CD1c-positive myeloid dendritic cell (primary cell): ENCODE results near the gene MBD5.
A peak's percentile ranks its signal among the peaks of the same experiment; 100 is the strongest.

Experiments used
- DNase-seq: peaks from one replicate; pipeline ENCODE4 v3.0.0-alpha.2; 2016; ENCODE audit errors: extremely low spot score

Gene MBD5

DNA sequence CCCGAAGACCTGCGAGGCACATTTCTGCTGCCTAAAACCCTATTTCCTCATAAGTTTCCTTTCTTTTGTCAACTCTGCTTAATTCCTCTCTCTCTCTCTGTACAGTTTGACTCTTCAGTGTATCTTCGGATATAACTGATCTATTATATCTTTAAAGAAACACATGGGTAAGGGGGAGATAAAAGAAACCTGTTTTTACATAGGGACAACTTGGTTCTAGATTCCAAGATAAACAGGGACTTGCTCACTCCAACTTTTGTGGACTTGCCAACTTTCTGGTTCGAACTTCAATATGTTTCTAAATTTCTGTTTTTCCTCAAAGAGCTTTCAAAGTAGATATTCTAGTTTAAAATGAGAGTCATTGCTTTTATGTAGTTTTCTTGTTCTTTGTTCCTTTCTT lies 441.0 kb downstream of the MBD5 start:
- no peak for DNase-seq

DNA sequence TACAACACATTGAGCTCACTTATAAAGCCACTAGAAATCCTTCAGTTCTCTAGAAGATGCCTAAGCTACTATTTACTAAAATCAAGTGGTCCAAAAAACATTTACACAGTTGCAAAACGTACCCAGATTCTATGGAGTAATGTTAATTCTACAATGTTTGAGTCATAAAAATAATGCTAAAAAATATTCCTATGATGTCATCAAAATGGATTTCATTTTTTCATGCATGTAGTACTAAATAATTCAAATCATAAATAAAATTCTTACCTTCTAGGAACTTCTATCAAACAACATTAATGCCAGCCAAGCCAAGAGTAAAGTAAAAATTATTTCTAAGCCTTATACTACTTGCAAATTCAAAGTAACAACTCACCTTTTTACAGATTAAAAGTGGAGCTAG lies 454.7 kb downstream of the MBD5 start:
- DNase-seq, result no peak

DNA sequence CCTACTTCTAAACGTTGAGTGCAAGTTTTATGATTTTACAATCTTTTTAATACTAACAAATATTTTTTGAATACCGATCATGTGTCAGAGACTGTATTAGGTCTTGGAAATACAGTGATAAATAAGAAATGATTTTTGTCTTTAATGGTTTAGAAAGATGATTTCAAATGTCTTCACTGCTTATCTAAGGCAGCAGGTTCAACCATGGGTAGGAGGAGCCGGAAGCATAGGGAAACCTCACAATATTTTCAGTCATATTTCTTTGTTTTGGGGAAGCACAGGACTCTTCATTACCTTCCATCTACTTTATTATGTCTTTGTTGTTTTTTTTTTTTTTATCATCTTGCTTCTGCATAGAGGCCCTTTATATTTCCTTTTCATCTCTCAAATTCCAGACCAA lies 458.5 kb downstream of the MBD5 start:
- DNase-seq, result no peak

DNA sequence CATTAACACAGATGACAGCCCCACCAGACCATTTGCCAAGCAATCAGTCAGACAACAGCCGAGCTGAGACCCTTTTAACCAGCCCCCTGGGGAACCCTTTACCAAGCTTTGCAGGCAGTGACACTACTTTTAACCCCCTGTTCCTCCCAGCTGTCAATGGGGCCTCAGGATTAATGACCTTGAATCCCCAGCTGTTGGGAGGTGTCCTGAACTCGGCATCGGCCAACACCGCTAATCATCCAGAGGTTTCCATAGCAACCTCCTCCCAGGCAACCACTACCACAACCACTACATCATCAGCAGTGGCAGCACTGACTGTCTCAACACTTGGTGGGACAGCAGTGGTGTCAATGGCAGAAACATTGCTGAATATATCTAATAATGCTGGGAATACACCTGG lies 462.8 kb downstream of the MBD5 start:
- no peak for DNase-seq

DNA sequence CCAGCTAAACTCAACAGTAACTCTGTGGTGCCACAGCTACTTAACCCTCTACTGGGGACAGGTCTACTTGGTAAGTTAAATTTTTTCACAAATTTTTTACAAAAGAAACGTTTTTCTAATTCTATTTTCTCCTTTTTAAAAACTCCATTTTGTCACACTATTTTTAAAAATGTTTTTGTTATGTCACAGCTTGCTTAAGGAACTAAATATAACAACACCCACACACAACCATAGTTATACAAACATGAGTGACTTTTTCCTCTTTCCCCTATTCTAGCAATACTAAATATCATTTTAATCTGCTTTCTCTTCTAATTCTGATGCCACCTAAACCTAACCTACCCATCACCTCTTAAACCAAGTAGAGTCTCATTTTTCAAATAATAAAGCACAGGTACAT lies 463.2 kb downstream of the MBD5 start:
- DNase-seq, result peak; percentile 26

DNA sequence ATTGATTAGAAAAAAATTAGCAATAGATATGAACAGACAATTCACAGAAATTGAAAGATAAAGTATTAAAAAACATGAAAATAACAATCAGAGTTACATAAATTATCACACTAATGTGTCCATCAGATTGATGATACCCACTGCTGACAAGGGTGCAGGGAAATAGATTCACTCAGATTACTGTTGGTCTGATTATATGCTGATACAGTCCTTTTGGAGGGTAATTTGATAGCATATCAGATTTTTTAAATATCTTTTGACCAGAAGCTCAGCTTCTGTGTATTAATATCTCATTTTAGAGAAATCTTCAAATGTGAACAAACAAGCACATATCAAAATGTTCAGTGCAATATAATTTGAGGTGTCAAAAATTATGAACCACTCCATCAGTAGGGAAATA lies 465.8 kb downstream of the MBD5 start:
- DNase-seq, result no peak

DNA sequence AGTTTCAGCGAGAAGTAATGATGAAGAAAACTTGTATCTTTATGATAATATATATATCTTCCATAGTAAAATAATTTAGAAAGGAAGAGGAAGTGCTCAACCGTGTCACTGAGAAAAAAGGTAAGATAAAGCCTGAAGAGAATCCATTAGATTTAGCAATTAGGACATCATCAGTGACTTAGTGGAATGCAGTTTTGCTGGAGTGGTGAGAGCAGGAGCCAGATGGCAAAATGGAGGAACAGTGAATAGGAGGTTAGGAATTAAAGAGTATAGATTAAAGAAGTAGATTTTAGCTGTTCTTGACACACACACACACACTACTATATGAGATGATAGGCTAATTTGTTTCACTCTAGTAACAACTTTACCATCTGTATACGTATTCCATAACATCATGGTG lies 466.5 kb downstream of the MBD5 start:
- DNase-seq, result no peak

DNA sequence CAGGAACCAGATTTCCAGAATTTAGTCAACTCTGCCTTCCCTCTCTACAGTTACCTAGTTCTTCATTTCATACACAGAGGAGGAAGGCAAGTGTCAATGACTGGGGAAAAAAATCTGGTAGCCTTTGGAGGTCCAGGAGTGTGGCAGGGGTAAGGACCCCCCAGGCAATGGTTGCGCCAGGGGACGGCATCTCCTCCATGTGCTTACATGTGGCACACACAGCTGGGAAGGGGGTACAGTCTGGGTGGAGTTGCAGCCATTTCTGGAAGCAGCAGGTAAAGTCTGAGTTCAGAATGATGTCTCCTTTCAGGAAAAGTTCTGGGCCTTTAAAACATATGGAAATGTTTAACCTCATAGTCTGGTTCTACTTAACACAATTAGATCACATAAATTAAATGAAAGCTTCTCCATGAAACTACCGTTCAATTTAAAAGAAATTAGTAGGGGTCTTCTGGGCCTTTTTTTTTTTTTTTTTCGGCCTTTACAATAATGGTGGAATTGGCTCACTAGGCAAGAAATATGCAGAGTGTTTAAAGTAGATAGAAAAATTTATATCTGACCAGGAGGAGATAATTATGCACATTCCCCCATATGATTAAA lies 470.0 kb downstream of the MBD5 start:
- DNase-seq, result no peak

DNA sequence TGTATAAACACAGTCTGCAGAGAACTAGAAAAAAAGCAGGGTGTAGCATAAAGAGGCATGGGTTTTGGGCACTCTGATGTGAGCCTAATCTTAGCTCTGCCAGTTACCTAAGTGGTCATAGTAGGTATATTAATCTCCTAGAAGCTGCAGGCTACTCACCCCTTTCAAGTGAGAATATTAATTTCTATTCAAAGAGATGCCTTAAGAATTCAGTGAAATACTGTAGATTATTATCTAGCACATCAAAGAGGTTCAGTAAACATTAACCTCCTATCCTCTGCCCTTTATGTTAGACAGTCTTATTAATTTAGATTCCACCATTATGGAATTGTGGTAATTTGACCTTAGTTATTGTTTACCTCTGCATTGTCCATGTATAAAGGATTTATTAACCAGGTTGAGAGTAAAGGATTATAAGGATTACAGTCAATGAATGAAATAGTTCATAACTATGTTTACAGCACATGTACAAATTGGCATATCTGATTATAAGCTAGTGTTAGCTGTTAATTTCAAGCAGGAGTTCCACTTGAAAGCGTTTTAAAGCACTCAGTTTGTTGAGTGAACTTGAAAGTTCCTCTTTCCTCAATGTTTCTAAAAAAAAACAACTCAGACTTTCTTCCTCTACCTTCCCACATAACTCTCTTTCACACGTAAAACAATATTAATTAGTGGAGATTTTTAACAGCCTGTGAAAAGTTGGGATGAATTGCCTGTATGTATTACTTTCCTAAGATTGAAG lies 473.1 kb downstream of the MBD5 start:
- peak; percentile 10 for DNase-seq

DNA sequence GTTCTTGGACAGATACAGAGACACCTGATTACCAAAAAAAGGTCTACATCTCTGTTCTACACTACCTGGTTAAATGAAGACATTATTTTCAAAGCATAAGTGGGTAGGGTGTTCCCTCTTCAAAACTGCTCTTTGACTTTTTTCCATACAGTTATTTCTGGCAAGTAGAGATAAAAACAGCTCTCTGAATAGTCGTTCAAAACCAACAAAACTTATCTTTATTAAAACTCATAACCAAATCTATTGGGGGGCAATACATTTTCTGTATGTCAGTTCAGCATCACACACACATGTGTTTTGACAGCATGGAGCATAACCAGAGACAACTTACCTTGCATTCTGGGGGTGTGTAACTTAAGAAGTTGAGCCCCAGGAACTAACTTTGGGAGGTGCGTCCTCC lies 474.7 kb downstream of the MBD5 start:
- no peak for DNase-seq

DNA sequence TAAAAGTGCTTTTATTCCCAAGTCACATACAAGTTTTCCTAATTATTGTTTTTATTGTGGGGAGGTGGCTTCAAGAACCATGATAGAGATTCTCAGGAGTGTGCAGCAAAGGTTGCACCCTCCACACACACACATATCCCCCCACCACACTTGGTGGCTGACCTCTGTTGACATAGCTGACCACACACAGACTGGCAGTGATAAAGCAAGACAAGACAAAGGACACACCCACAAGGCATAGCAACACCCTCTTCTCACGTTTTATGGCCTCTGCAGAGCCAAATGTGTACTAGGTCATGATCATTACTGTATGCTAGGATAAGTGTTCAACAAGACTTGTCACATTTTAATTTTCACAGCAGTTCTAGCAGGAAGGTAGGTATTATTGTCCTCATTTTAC lies 480.7 kb downstream of the MBD5 start:
- DNase-seq, result no peak

DNA sequence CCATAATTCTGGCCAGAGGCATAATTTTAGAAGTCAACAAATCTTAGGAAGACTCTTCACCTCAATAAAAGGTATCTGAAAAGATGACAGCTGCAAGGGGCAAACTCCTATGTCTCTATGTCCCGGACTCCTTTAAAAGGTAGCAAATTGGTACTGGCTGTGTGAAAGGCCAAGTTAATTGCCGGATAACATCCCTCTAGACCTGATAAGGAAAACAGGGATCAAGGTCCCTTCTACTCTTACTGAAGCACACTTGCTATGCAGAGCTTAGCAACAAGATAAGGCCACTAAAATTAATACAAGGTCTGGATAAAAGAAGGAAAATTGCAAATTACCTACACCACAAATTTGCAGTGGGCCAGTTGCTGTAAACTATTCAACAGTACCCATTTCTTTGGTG lies 482.6 kb downstream of the MBD5 start:
- DNase-seq, result no peak

DNA sequence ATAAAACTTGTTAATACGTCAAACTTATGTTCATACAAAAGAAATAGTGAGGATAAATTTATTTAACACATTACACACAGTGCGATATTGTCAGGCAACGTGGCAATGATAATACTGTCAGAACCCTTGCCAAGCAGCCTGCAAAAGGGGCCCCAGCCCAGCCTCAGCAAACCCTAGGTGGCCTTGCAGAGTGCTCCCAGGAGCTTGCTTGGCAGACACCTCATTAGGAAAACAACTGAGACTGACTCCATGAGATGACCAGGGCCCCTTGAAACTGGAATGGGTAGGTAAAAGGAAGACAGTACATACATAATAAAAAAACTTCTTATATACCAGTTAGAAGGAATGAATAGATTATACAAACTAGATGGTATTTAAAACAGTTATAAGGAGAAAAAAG lies 487.1 kb downstream of the MBD5 start:
- no peak for DNase-seq

DNA sequence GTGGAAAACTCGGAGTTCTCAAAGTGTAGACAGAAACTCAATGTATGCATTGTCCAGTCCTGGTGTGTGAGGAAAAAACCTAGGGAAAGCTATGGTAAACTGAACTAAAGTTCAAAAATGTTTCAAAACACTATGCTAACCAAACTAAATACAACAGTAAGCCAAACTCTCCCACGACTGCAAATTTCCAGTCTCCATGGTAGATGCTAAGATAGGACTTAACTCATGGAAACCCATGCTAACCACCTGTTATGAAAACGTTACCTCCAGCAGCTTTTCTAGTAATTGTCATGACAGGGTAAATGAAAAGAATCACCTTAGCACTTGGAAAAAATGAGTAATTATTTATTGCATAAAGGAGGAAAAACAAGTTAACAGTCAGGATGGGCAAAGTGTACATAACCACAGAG lies 488.0 kb downstream of the MBD5 start:
- no peak for DNase-seq

DNA sequence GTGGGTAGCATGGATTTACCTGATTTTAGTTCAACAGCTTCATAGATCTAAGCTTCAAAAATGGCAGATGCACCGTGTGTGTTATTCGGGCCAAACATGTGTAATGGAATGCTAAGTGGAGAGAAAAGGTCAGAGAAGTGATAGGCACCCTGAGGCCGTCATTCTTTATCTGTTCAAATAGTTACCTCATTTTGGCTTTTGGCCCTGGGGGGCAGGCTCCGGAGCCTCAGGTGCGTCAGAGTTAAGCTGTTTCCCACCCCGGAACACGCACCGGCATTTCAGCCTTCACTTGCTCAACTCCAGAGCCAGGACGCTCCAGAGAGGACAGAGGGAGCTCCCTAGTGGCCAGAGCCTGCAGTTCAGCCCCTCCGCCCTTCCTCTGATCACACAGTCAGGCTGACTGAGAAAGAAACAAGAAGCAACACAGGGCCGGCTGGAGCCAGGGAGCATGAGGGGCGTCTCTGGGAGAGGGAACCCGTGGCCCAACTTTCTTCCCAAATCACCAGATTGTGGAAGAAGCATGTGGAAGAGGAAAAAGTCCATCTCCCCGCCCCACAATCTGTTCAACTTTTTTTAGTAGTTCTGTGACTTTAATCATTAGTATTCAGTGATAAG lies 488.5 kb downstream of the MBD5 start:
- DNase-seq, result peak; percentile 86

DNA sequence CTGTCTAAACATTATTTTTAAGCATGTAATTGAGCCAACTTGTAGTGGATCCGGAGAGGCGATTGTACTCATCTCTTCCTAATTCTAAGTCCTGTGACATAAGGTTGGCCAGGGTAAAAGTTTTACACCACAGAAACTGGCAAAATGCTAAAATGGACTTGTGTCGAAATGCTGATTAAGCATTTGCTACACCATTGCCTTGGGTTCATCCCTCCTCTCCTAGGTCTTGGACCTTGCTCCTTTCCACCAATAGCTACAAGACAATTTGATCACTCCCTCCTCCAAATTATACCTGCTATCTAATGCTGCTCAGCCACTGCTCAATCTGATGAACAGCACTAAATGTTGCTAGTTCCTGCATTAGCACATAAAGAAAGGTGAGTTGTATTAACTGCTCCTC lies 491.0 kb downstream of the MBD5 start:
- DNase-seq, result no peak

DNA sequence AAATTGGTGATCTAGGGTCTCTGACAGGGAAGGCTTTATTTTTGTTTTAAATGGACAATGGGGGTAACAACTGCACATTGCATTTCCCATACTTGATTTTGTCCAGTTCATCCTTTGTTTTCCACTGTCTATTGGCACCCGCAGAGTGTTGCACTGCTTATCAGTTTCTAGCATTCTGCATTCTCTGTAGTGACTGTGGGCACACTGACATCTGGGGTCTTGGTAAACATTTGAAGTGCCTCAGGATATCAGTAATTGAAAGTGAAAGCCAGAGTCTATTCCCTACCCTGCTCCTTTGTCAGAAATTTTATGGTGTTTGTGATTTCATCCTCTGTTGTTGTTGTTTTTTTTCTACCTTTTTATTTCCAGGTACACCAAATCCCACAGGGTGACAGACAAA lies 491.6 kb downstream of the MBD5 start:
- DNase-seq, result no peak

DNA sequence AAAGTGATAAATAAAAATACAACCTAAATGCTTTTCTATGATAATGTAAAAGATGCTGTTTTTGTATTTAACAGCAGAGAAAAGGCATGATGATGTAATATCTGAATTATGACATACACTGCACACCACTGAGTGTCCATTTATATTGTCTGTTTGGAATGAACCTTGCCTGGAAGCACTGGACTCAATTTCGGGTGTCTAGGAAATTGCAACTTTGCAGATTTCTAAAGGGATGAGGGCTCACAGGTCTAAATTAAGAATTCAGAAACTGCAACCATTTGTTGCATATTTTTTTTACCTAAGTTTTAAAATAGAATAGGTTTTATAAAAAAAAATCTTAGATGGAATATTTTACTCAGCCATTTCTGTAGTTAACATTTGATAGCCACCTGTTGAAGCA lies 492.5 kb downstream of the MBD5 start:
- no peak for DNase-seq

DNA sequence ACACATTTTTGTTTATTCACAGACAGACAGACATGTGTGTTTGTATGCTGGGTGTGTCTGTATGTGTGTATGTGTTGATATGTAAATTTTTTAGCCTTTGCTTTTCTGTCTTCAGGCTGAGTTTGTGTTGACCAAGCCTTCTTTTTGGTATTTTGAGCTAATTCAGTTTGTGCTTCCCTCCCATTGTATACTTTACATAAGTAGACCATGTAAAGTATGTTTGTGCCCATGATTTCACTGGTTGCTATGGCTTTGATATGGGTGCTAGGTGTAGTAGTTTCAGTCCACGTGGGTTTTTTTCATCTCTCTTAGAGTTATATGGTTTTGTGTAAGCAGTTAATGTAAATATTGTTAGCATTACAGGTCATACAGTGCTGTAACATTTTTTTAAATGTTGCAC lies 494.2 kb downstream of the MBD5 start:
- DNase-seq, result no peak

DNA sequence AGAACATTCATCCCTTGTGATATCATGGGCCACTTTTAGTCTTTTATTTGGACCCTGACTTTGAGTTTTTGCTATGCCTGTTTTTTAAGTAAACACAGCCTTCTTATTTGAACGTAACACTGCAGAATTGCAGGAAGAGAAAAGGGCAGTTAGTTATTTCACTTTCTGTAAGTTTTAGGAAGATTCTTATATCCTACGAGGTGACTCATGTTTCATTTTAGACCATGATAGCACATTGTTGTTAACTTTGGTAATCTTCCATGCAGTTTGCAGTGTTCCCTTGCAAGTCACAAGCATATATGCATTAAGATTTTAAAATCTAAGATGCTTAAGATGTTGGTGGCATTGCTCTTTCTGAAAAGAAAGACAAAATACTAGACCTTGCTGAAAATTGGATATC lies 495.1 kb downstream of the MBD5 start:
- no peak for DNase-seq

DNA sequence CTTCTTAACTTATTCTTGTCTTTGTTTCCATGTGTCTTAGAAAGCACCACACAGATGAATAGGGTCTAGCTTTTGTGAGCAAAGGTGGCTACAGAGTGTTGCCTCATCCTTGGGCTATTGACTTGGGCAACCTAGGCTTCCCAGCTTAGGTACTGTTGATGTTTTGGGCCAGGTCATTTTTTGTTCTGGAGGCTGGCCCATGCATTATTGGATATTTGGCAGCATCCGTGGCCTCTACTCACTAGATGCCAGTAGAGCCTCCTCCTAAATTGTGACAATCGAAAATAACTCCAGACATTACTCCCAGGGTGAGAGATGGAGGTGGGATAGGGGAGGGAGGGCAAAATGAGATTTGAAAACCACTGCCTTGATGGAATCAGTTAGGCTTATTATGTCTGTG lies 496.4 kb downstream of the MBD5 start:
- DNase-seq, result no peak

DNA sequence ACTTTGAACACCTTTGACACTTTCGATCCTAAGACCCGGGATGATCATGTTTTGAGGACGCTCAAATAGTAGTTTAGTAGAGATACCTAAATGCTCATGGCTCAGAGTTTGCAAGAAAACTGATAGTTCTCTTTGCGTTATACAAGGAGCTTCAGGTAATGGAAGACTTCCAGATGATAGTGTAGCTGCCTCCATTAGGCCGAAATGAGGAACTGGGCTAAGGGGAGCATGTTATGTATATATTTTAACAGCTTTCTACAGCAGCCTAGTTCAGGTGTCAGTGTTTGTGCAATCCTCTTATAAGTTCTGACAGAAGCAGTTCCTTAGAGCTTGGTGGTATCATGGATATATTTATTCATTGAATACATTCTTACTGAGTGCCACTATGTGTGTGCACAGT lies 496.9 kb downstream of the MBD5 start:
- DNase-seq, result no peak

DNA sequence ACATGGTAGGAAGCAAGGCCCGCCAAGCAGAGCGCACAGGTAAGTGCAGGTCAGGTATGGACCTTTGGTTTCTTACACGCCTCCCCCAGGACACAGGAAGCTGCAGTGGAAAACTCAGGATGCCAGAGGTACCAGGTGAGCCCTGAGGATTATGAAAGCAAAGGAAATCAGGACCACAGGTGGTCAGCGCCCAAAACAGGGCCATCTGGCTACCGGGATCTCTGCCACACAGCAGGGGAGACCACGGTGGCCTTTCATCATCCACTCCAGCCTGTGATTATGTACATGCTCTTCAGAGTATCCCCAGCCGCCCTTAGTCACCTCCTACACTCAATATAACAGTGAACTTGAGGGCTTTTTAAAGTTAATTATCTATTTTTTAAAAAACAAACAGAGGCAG lies 498.1 kb downstream of the MBD5 start:
- no peak for DNase-seq

DNA sequence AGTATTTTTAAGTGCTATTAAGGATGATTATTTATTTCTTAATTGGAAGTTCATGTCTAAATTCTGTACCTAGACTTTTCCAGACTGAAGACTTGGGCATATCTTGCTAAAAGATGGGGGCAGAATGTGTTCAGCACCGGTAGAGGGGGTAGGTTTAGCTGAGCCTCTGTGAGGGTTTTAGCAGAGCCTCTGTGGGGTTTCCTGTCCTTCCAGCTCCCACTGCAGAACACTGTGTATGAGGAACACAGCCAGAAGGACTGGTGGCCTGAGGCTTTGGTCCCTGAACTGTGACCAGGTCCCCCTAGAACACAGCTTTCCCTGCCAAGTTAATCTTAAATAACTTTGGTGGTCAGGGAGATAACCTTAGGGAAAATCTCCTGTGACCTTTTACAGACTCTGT lies 500.3 kb downstream of the MBD5 start:
- DNase-seq, result no peak
